ENCODE measurements around the gene TFB2M. TPM values are rescaled to one million over a fixed set of nuclear protein-coding genes. Genes with fewer than 3 reads are reported as not detected.
"Not testable (repeated sequence)": the region's sequence is repeated elsewhere in the genome, so short reads cannot be mapped to it uniquely, and the experiment has no call there.

TFB2M gene
- polyA plus RNA-seq, 3 donors, result 8.8 to 12.7 (median 9.6) TPM

DNA sequence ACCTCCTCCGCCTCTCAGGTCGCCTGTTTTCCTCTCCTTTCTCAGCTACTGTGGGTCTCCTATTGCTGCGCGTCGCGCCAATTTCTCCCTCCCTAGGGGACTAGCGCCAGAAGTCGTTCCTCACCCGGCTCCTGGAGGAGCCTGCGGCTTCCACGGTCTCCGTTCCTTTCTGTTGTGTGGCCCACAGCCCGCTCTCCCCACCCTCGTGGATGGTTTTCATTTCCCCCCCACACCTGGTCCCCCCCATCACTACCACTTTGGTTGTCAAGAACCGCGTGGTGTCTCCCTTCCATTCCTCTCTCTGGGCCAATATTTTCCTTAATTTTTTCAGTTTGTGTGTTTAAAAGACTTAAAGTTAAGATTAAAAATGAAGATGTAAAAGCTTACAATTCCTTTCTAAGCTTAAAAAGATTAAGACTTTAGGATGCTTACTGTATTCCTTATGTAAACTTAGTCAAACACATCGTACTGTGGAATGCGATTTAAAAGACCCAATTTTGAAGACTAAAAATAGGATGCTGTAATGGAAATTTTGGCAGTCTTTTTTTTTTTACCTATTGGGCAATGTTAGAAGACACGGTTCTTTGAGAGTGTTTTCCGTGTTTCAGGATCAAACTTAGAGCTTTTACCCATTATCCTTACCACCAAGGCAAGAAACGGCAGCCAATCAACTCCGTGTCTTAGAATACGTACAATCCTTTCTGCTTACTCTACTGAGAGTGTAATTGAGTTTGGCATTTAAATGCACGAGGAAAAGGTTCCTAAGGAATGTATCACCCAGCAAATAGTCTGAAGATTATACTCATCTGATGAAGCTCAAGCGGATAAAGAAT is 968 bp upstream of the TFB2M start:
- 1 to 2% (median 1%) methylated on average over 25 of the region's 25 CpGs for WGBS, 3 donors
- peak overlapping the region; percentile 63 for H3K27ac ChIP-seq (ENCODE audit: low read depth, low read length)

DNA sequence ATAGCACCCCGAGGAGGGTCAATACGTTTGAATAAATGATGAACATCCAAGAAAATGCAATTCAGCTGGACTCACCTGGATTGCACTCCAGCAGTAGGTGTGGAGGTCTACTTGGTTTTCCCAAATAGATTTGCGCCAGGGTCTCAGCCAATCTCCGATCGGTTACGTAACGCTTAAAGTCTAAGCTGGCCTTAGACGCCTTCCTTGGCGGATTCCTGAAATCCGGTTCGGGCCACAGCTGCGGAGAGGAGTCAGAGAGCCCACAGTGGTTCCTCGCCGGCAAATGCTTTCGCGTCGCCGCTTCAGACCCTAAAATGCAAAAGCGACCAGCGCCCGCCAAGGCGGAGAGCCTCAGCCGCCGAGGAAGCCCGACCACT is 322 bp downstream of the TFB2M start:
- 0 to 1% (median 0%) methylated on average over 25 of the region's 25 CpGs for WGBS, 3 donors

DNA sequence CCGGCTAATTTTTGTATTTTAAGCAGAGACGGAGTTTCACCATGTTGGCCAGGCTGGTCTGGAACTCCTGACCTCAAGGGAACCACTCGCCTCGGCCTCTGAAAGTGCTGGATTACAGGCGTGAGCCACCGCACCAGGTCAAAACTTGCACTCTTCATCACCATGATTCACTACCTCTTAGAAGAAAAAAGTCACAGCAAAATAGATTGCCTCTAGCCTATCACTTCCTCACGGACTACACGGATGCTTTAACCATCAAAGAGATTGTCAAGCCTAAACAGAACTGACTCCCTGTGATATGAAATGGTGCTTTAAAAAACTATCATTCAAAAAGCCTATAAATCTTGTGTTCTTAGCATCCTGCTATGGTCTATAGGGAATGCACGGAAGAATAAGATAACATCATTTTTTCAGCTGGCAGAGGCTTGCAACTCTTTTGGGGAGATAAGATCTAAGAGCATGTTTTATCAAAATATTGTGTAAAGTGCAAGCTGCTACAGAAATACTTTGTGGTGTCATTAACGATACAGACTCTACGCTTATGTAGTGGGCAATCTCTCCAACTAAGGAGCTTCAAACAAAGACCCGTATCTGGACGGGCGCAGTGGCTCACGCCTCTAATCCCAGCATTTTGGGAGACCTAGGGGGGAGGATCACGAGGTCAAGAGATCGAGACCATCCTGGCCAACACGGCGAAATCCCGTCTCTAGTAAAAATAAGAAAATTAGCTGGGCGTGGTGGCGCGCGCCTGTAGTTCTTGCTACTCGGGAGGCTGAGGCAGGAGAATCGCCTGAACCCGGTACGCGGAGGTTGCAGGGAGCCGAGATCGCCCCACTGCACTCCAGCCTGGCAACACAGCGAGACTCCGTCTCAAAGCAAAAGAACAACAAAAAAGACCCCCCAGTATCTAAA is 966 bp downstream of the TFB2M start:
- 23 to 32% (median 25%) methylated on average over 33 of the region's 33 CpGs for WGBS, 3 donors
- H3K27ac ChIP-seq (ENCODE audit: low read depth, low read length), result no peak overlapping the region

More for the DNA sequence above, 322 bp downstream of the TFB2M start:
- H3K27ac ChIP-seq (ENCODE audit: low read depth, low read length), result no peak overlapping the region

DNA sequence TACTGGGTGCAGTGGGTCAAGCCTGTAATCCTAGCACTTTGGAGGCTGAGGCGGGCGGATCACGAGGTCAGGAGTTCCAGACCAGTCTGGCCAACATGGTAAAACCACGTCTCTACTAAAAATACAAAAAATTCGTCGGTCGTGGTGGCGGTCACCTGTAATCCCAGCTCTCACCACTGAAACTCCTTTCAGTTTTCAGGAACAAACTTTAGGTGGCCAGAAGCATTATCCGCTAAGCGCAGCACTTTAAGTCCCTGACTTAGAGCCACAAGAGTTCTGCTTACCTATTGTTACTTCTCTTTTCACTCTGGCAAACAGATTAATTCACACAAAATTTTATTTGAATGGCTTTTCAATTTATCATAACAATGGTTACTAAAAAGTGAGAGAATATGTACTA is 5.2 kb downstream of the TFB2M start:
- H3K27ac ChIP-seq (ENCODE audit: low read depth, low read length), result not testable (repeated sequence)
- WGBS, 3 donors, result 83 to 87% (median 87%) methylated on average over 10 of the region's 10 CpGs

DNA sequence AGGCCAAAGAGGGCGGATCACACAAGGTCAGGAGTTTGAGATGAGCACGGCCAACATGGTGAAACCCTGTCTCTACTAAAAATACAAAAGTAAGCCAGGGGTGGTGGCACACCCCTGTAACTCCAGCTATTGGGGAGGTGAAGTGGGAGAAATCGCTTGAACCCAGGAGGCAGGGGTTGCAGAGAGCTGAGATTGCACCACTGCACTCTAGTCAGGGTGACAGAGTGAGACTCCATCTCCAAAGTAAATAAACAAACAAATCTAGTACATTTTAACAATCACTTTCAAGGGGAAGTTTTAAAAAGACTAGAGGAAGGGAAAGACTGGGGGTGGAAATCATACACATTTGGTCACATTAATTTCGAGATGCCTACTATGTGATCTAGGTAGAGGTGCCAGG is 6.8 kb downstream of the TFB2M start:
- H3K27ac ChIP-seq (ENCODE audit: low read depth, low read length), result no peak overlapping the region

DNA sequence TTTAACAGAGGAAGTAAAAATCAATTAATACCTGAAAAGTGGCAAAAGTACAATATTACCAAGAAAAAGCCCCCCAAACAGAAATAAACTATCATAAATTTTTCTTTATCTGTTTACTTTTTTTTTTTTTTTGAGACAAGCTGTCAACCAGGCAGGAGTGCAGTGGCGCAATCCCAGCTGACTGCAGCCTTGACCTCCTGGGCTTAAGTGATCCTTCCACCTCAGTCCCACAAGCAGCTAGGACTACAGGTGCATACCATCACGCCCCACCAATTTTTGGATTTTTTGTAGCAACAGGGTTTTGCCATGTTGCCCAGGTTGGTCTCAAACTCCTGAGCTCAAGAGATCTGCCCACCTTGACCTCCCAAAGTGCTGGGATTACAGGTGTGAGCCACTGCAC is 8.0 kb downstream of the TFB2M start:
- no peak overlapping the region for H3K27ac ChIP-seq (ENCODE audit: low read depth, low read length)
- 66 to 100% (median 97%) methylated on average over 2 of the region's 2 CpGs for WGBS, 3 donors

More for the DNA sequence above, 6.8 kb downstream of the TFB2M start:
- 89 to 93% (median 91%) methylated on average over 4 of the region's 4 CpGs for WGBS, 3 donors

DNA sequence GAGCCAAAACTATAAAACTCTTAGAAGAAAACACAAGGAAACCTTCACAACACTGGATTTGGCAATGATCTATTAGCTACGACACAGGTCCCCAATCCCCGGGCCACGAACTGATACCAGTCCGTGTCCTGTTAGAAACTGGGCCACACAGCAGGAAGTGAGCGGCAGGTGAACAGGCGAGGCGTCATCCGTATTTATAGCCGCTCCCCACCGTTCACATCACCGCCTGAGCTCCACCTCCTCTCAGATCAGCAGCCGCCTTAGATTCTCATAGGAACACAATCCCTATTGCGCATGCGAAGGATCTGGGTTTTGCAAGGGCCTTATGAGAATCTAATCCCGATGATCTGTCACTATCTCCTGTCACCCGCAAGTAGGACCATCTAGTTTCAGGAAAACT is 11.9 kb downstream of the TFB2M start:
- WGBS, 3 donors, result 94 to 96% (median 95%) methylated on average over 16 of the region's 16 CpGs
- H3K27ac ChIP-seq (ENCODE audit: low read depth, low read length), result no peak overlapping the region

DNA sequence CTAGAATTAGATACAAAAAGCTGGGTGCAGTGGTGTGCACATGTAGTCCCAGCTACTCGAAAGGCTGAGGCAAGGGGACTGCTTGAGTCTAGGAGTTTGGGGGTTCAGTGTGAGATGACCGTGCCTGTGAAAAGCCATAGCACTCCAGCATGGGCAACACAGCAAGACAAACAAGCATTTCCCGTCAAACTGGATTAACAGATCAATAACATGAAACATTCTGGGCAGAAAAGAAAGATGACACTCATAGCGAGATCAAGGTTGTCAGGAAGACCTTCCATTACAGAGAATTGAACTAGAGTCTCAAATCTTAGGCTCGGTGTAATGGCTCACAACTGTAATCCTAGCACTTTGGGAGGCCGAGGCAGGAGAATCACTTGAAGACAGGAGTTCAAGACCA is 14.0 kb downstream of the TFB2M start:
- WGBS, 3 donors, result 76 to 96% (median 95%) methylated on average over 6 of the region's 6 CpGs
- no peak overlapping the region for H3K27ac ChIP-seq (ENCODE audit: low read depth, low read length)

DNA sequence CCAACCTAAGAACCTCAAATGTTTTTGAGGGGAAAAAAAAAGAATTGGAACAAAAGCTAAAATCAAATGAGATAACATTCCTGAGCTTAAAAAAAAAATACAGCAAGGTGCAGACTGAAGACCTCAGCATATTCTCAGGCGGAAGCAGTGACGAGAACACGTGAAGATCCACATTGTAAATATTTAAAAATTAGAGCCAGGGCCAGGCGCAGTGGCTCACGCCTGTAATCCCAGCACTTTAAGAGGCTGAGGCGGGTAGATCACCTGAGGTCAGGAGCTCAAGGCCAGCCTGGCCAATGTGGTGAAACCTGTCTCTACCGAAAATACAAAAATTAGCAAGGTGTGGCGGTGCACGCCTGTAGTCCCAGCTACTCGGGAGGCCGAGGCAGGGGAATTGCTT is 15.7 kb downstream of the TFB2M start:
- WGBS, 3 donors, result 67 to 71% (median 69%) methylated on average over 11 of the region's 11 CpGs
- no peak overlapping the region for H3K27ac ChIP-seq (ENCODE audit: low read depth, low read length)

DNA sequence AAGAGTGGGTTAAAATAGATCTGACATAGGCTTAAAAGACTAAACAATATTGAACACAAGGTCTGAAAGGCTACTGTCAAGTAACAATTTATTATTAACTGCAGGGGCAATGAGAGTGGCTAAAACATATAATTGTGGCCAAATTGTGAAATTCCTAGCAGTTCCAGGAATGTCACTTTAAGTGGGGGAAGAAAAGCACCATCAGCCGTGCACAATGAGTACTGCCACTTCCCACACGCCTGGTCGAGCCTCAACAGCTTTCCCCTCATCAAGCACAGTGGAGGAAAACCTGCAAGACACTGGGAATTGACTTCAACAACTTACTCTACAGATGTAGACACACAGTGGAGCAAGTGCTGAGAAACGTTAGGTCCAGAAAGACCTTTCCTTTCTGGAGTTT is 16.4 kb downstream of the TFB2M start:
- 31 to 33% (median 31%) methylated on average over 4 of the region's 4 CpGs for WGBS, 3 donors
- no peak overlapping the region for H3K27ac ChIP-seq (ENCODE audit: low read depth, low read length)

DNA sequence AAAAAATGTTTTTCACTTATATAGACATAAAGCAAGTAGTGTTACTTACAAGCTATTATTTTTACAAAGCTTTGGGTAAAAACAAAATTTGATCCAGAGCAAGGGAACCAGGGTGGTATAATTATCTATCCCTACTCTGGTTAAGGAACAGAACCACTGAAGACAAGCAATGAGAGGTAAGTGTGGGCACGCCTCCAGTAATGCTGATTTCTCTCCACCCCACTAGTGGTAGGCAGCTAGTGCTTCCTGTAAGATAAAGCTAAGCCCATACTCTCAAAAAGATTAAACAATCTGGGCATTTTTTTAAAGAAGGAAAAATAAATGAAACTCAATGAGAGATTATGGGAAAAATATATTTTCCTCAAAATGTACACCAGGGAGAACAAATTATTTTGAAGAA is 22.1 kb downstream of the TFB2M start:
- WGBS, 3 donors, result 96 to 100% (median 98%) methylated on average over 1 of the region's 1 CpG
- H3K27ac ChIP-seq (ENCODE audit: low read depth, low read length), result no peak overlapping the region

DNA sequence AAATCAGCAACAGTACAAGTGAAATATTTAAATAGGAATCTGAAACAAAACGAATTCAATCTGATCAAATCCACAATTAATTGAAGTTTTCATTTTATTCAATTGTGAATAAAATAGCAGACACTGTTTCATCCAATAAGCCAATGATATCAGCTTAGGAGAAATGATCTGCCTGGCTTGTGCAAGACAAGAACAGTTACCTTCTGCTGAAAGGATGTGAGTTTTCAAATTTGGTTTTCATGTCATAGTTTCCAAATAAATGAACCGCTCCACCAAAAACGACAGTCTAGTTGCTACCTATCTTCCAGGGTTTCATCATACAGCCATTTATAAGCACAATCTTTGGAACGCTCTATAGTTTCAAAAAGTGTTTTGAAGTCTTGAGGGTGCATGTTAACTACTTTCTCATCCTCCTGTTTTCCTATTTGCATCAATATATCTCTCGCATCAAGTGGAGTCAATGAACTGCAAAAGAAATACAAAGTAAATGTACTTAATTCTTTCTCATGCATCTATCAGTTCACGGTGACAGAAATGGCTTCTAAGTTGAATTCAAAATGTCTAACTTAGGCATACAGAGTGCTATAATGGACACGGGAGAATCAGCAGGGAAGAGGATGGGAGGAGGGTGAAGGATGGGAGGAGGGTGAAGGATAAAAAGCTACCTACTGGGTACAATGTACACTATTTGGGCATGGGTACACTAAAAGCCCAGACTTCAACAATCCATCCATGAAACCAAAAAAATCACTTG is 25.1 kb downstream of the TFB2M start:
- no peak overlapping the region for H3K27ac ChIP-seq (ENCODE audit: low read depth, low read length)
- 83 to 86% (median 85%) methylated on average over 7 of the region's 7 CpGs for WGBS, 3 donors

DNA sequence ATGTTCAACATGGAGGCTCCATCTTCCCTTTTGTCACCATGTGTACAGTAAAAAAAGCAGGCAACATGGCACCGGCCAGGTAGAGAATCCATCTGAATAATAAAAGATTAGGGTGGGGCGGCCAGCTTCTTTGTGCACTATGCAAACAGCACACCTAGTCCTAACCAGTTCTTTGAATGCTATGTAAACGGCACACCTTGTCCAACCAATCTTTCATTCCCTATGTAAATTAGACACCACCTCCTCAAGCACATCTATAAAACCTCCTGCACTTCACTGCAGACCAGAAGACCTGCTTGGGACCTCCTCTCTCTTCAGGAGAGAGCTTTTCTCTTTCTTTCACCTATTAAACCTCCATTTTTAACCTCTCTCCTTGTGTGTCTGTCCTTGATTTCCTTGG is 28.2 kb downstream of the TFB2M start:
- no peak overlapping the region for H3K27ac ChIP-seq (ENCODE audit: low read depth, low read length)
- 80 to 94% (median 83%) methylated on average over 3 of the region's 3 CpGs for WGBS, 3 donors

DNA sequence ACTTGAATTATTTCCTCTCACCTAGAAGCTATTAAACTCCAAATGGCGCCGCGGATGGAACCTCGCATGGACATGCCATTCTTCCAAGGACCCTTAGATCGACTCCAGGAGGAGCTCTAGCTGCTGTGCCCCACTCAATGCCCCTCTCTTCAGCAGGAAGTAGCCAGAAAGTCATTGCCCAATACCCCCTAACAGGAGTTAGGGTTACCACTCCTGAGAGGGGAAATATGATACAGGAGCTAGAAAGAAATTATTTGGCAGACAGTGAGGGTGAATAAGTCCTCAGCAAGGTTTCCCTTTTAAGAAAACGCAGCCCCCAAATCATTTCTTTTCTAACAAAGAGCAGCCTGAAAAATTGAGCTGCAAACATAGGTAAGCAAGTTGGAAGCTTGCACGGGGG is 28.6 kb downstream of the TFB2M start:
- H3K27ac ChIP-seq (ENCODE audit: low read depth, low read length), result no peak overlapping the region
- WGBS, 3 donors, result 77 to 82% (median 79%) methylated on average over 7 of the region's 7 CpGs

DNA sequence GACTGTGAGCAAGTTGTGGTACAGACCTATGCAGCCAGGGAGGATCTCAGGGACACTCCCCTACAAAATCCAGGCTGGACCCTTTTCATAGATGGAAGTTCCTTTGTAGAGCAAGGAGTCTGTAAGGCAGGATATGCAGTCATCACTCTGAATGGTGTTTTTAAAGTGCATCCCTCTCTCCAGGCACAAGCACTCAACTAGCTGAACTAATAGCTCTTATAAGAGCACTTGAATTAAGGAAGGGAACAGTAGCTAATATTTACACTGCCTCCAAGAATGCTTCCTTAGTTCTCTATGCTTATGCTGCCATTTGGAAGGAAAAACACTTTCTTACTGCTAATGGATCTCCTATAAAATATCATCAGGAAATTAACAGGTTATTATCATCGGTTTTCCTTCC is 31.9 kb downstream of the TFB2M start:
- WGBS, 3 donors, result 76 to 85% (median 81%) methylated on average over 1 of the region's 1 CpG

DNA sequence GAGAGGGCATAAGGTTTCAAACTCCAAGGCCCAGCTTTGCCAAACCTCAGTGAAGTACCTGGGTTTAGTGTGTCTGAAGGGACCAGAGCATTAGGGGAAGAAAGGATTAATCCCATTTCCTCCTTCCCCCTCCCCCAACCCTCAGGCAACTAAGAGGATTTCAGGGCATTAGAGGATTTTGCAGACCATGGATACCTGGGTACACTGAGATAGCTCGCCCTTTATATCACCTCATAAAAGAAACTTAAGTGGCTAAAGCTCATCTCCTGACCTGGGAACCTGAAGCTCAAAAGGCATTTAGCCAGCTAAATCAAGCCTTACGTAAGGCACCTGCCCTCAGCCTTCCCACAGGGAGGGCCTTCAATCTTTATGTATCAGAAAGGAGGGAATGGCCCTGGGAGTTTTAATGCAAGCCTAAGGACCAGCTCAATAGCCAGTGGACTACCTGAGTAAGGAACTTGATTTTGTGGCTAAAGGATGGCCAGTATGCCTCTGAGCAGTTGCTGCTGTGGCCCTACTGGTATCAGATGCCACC is 32.6 kb downstream of the TFB2M start:
- H3K27ac ChIP-seq (ENCODE audit: low read depth, low read length), result no peak overlapping the region
- 85 to 95% (median 87%) methylated on average over 2 of the region's 2 CpGs for WGBS, 3 donors

More for the DNA sequence above, 31.9 kb downstream of the TFB2M start:
- H3K27ac ChIP-seq (ENCODE audit: low read depth, low read length), result no peak overlapping the region

DNA sequence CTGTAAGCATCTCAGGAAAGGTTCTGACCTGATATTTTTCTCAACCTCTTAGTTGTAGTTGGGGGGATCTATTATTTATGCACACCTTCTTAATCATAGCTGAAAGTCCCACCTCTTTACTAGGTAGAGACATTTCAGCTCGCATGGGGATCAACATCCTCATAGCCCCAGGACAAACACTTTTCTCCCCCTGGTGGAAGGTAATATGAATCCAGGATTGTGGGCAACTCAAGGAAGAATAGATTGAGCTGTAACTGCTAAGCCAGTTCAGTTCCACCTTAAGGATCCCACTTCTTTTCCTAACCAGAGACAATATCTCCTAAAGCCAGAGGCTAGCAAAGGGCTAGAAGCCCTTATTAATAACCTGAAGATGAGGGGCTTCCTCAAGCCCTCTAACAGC is 33.5 kb downstream of the TFB2M start:
- H3K27ac ChIP-seq (ENCODE audit: low read depth, low read length), result no peak overlapping the region
- WGBS, 3 donors, result 48 to 73% (median 52%) methylated on average over 1 of the region's 1 CpG

DNA sequence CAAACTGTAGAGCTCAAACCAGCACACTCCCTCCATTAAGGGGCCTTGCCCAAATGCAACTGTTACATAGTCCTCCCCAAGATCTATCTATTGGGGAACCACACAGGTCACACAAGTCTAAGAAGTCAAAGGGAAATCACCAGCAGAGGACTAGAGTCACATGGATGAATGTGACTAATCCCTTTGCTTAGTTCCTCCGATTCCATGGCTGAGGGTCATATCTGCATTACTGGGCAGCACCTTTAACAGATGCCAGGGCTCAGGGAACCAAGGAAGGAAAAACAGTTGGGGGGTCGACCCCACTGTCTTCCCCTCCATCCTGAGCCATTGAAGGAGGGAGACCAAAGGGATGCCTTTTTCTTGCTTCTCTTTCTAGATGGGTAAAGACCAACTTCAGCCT is 35.6 kb downstream of the TFB2M start:
- H3K27ac ChIP-seq (ENCODE audit: low read depth, low read length), result no peak overlapping the region
- 72 to 86% (median 79%) methylated on average over 2 of the region's 2 CpGs for WGBS, 3 donors
